SJSA1 (cell line): ENCODE measurements around the gene TNPO2. TPM values are rescaled to one million over a fixed set of nuclear protein-coding genes. Genes with fewer than 3 reads are reported as not detected.

Experiments
- DNase-seq, 2 experiments: peaks; one replicate each; pipeline ENCODE4 v3.0.0-alpha.2; 2015 to 2020; ENCODE audit warnings: low spot score in 2 of 2, low read depth in 1 of 2
- H3K27ac ChIP-seq: fragments of 250-450 bp; sonication (Bioruptor Pico); 2 replicates; pipeline ENCODE4 v1.5.1; 2020; ENCODE audit warnings: mild to moderate bottlenecking, moderate library complexity
- H3K27me3 ChIP-seq: fragments of 250-450 bp; sonication (Bioruptor Pico); replicated peaks from 2 replicates; pipeline ENCODE4 v1.5.1; 2020; ENCODE audit warnings: mild to moderate bottlenecking, moderate library complexity
- H3K36me3 ChIP-seq: fragments of 250-450 bp; sonication (Bioruptor Pico); 2 replicates; pipeline ENCODE4 v1.5.1; 2020; ENCODE audit warnings: mild to moderate bottlenecking
- H3K4me1 ChIP-seq: fragments of 250-450 bp; sonication (Bioruptor Pico); replicated peaks from 2 replicates; pipeline ENCODE4 v1.6.1; 2021; ENCODE audit warnings: mild to moderate bottlenecking
- H3K4me3 ChIP-seq: fragments of 250-450 bp; sonication (Bioruptor Pico); 2 replicates; pipeline ENCODE4 v1.5.1; 2020; ENCODE audit warnings: mild to moderate bottlenecking
- H3K9me3 ChIP-seq: fragments of 250-450 bp; sonication (Bioruptor Pico); replicated peaks from 2 replicates; pipeline ENCODE4 v1.5.1; 2020; ENCODE audit warnings: mild to moderate bottlenecking
- total RNA-seq: library from RNA; depleted of rRNA; stranded (reverse); fragments of >200 nt; shearing (Covaris generic); gene quantifications from 2 replicates; pipeline ENCODE4 v1.2.3, GENCODE V29; 2014; rRNA removed

The TNPO2 gene
- total RNA-seq, 1 experiment from 2014 or later = 25.8 TPM

DNA sequence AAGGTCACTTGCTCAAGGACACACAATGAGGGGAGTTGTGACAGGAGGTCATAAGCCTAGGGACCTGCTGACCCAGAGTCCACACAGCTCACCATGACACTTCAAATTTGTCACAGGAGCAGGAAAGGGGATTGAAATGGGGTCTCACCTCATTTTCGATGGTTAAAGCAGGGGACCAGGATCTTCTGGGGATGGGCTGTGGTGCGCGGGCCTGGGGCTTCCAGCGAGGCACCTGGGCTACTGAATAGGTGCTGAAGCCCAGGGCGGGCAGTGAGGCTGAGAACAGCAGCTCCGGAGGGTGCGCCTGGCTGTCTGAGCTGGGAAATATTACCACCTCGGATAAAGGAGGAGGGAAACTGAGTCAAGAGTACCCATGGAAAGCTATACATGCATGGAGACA lies 68.2 kb downstream of the TNPO2 start:
- no peaks in the 10 kb centered on the region for H3K4me1 ChIP-seq
- no peak for DNase-seq
- H3K36me3 ChIP-seq = peaks cover 35% of the 10 kb centered on the region
- H3K9me3 ChIP-seq = no peaks in the 10 kb centered on the region
- H3K4me3 ChIP-seq = no peak overlapping the region
- H3K27me3 ChIP-seq = no peaks in the 10 kb centered on the region
- no peak overlapping the region for H3K27ac ChIP-seq

DNA sequence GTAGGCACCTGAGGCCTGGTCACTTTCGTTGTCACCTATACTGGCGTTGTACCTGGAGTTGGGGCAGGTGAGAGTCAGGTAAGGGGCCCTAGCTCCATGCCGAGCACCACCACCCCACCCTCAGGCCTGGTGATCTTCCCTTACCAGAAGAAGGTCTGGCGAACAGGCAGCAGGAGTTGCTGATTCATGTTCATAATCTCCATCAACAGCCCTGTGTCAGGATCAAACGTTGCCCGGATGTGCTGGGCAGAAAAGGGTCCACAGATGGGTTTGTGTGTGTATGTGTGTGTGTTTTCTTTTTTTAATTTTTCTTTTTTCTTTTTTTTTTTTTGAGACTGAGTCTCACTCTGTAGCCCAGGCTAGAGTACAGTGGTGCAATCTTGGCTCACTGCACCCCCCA lies 71.5 kb downstream of the TNPO2 start:
- Histone ChIP-seq H3K27ac (no peak overlapping the region), H3K4me3 (no peak overlapping the region), H3K4me1 (no peaks in the 10 kb centered on the region), H3K36me3 (peaks cover 19% of the 10 kb centered on the region), H3K9me3 (peaks cover 4% of the 10 kb centered on the region), H3K27me3 (no peaks in the 10 kb centered on the region)
- DNase-seq = no peak

DNA sequence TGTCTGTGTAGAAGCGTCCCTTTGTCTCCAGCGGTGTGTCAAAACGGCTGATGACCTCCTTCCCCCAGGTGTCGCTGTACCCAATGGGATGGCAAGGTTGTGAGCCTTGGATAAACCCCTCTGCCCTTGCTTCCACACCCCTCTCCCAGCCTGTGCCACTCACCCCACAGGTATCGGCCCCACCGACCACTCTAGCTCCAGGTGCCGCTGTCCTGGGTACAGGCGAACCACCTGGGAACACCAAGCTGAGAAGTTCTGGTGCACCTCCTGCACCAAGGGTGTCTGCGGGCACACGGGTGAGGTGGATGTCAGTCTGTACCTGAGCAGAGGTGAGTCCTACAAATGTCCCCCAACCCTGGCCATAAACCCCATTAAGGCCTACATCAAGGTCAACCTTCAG lies 73.8 kb downstream of the TNPO2 start:
- Histone ChIP-seq H3K4me1 (no peaks in the 10 kb centered on the region), H3K9me3 (peaks cover 4% of the 10 kb centered on the region), H3K36me3 (peaks cover 2% of the 10 kb centered on the region; the same call in 1 of the 2 replicates), H3K4me3 (no peak overlapping the region), H3K27me3 (no peaks in the 10 kb centered on the region), H3K27ac (no peak overlapping the region)
- DNase-seq = no peak

Other genes starting within 250 kb of the TNPO2 start
- 0.97 TPM in 1 of 2 replicates, not detected in the other for gene ZNF709, start 239.1 kb downstream of the TNPO2 start, total RNA-seq
- 3.3 and 5.4 TPM in 2 replicates for gene ZNF564, start 172.4 kb downstream of the TNPO2 start, total RNA-seq
- 2.1 and 2.4 TPM in 2 replicates for gene ZNF490, start 113.1 kb downstream of the TNPO2 start, total RNA-seq
- 14.8 and 15.4 TPM in 2 replicates for gene ZNF791, start 113.0 kb downstream of the TNPO2 start, total RNA-seq
- 36.1 and 38.7 TPM in 2 replicates for gene MAN2B1, start 57.2 kb downstream of the TNPO2 start, total RNA-seq
- 9.7 and 23.7 TPM in 2 replicates for gene WDR83, start 57.1 kb downstream of the TNPO2 start, total RNA-seq
- gene DHPS, start 42.1 kb downstream of the TNPO2 start, total RNA-seq = 69.4 and 71.1 TPM in 2 replicates
- gene GNG14, start 35.9 kb downstream of the TNPO2 start, total RNA-seq = not detected in 2 replicates
- gene FBXW9, start 27.3 kb downstream of the TNPO2 start, total RNA-seq = 9.0 and 13.2 TPM in 2 replicates
- gene TRIR, start 10.8 kb upstream of the TNPO2 start, total RNA-seq = 274 and 417 TPM in 2 replicates
- gene GET3, start 13.6 kb upstream of the TNPO2 start, total RNA-seq = 88.5 and 127 TPM in 2 replicates
- 0.13 TPM in 1 of 2 replicates, not detected in the other for gene BEST2, start 27.9 kb upstream of the TNPO2 start, total RNA-seq
- 12.4 and 27.5 TPM in 2 replicates for gene HOOK2, start 51.6 kb upstream of the TNPO2 start, total RNA-seq
- gene JUNB, start 67.6 kb upstream of the TNPO2 start, total RNA-seq = 112 and 115 TPM in 2 replicates
- gene PRDX2, start 77.9 kb upstream of the TNPO2 start, total RNA-seq = 4.6 and 8.7 TPM in 2 replicates
- not detected in 2 replicates for gene THSD8, start 78.1 kb upstream of the TNPO2 start, total RNA-seq
- gene RNASEH2A, start 82.7 kb upstream of the TNPO2 start, total RNA-seq = 68.8 and 78.9 TPM in 2 replicates
- gene RTBDN, start 110.6 kb upstream of the TNPO2 start, total RNA-seq = not detected in 2 replicates
- not detected in 2 replicates for gene MAST1, start 114.6 kb upstream of the TNPO2 start, total RNA-seq
- 21.8 and 25.5 TPM in 2 replicates for gene DNASE2, start 157.5 kb upstream of the TNPO2 start, total RNA-seq
- not detected in 2 replicates for gene KLF1, start 163.3 kb upstream of the TNPO2 start, total RNA-seq
- gene GCDH, start 167.2 kb upstream of the TNPO2 start, total RNA-seq = 25.9 and 43.7 TPM in 2 replicates
- 0.24 TPM in 1 of 2 replicates, not detected in the other for gene SYCE2, start 195.4 kb upstream of the TNPO2 start, total RNA-seq
- 48.3 and 101 TPM in 2 replicates for gene FARSA, start 209.8 kb upstream of the TNPO2 start, total RNA-seq
- 1,330 and 1,700 TPM in 2 replicates for gene CALR, start 214.7 kb upstream of the TNPO2 start, total RNA-seq
- gene RAD23A, start 221.9 kb upstream of the TNPO2 start, total RNA-seq = 145 and 164 TPM in 2 replicates
- 75.7 and 84.3 TPM in 2 replicates for gene GADD45GIP1, start 233.3 kb upstream of the TNPO2 start, total RNA-seq
- 0.41 TPM in 1 of 2 replicates, not detected in the other for gene DAND5, start 245.6 kb upstream of the TNPO2 start, total RNA-seq